ENCODE results near the gene APLF.

The APLF gene

DNA sequence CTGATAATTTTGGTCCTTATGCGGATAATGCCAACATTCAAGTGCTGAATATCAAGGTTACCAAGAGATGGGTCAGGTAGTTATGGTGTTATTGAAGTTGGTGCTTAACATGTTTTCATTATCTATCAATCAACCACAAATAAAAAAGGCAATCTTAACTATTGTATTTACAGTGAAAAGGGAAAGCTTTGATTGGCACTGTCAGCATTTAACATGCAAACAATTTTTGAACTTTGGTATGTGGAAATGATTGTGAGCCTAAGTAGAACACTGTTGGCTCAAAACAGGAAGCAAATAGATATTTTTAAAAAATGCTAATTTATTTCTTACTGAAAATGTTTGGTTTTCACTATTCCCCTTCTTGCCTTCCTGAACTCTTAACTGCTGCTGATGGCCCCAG lies 21.9 kb downstream of the APLF start:
- TF ChIP-seq CTCF (IDR thresholded peaks at IDR 0.05; ENCODE audit: unreplicated experiment in 3 of 3): no peak
- peaks cover 6% of the 10 kb centered on the region for H3K9me3 Mint-ChIP-seq

DNA sequence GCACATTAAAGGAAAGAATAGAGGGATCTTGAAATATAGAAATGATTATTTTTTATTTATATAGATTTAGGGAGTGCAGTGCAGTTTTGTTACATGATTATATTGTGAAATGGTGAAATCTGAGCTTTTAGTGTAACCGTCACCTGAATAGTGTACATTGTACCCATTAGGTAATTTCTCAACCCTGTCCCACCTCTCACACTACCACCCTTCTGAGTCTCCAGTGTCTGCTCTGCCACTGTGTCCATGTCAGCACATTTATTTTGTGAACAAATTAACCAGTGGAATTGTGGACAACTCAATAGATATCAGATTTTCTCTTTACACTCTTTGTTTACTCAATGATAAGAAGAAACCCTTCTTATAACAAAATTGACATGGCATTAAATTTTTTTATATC lies 24.2 kb downstream of the APLF start:
- TF ChIP-seq CTCF (IDR thresholded peaks at IDR 0.05; ENCODE audit: unreplicated experiment in 3 of 3): no peak
- H3K9me3 Mint-ChIP-seq: peaks cover 18% of the 10 kb centered on the region
- H3K4me1 Mint-ChIP-seq: no peaks in the 10 kb centered on the region
- no peak overlapping the region for H3K4me3 Mint-ChIP-seq
- H3K27ac Mint-ChIP-seq: no peak overlapping the region
- H3K27me3 Mint-ChIP-seq (ENCODE audit: low read depth): no peaks in the 10 kb centered on the region
- peaks cover 20% of the 10 kb centered on the region for H3K36me3 Mint-ChIP-seq (ENCODE audit: low read depth)

More for the DNA sequence above, 21.9 kb downstream of the APLF start:
- no peak overlapping the region for H3K27ac Mint-ChIP-seq
- no peaks in the 10 kb centered on the region for H3K27me3 Mint-ChIP-seq (ENCODE audit: low read depth)
- no peak overlapping the region for H3K4me3 Mint-ChIP-seq
- no peaks in the 10 kb centered on the region for H3K4me1 Mint-ChIP-seq
- H3K36me3 Mint-ChIP-seq (ENCODE audit: low read depth): peaks cover 10% of the 10 kb centered on the region

- no peaks in the 10 kb centered on the region for H3K27me3 Mint-ChIP-seq (ENCODE audit: low read depth)
- peaks cover 16% of the 10 kb centered on the region for H3K9me3 Mint-ChIP-seq
- H3K4me3 Mint-ChIP-seq: no peak overlapping the region
- no peaks in the 10 kb centered on the region for H3K4me1 Mint-ChIP-seq
- no peak for TF ChIP-seq CTCF (IDR thresholded peaks at IDR 0.05; ENCODE audit: unreplicated experiment in 3 of 3)
- H3K27ac Mint-ChIP-seq: no peak overlapping the region
- peaks cover 16% of the 10 kb centered on the region for H3K36me3 Mint-ChIP-seq (ENCODE audit: low read depth)
Measured at GRCh38 chr2:68499133-68499532, 31.7 kb downstream of the APLF start.

DNA sequence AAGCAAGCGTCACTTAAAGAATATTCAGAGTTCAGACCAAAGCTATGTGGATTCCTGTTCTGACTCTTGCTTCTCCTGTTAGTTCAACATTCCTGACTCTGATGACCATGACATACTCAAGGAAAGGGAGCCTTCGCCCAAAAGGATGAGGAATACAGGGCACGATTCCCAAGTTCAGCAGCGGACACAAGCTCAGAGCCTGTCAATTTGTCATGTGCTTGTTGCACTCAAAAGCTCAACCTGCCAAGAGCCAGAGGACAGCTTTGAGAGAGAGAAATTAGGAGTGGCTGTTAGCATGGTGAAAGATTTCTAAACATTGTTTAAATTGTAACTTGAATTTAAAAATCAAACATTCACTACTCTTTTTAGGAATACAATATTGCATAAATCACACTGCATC lies 33.3 kb downstream of the APLF start:
- Mint-ChIP-seq H3K27me3 (ENCODE audit: low read depth) (no peaks in the 10 kb centered on the region), H3K27ac (no peak overlapping the region), H3K4me1 (no peaks in the 10 kb centered on the region), H3K36me3 (ENCODE audit: low read depth) (peaks cover 6% of the 10 kb centered on the region), H3K9me3 (peaks cover 8% of the 10 kb centered on the region), H3K4me3 (no peak overlapping the region)
- no peak for TF ChIP-seq CTCF (IDR thresholded peaks at IDR 0.05; ENCODE audit: unreplicated experiment in 3 of 3)

GRCh38 chr2:68501768-68502167 lies 34.4 kb downstream of the APLF start:
- H3K36me3 Mint-ChIP-seq (ENCODE audit: low read depth): peaks cover 6% of the 10 kb centered on the region
- no peaks in the 10 kb centered on the region for H3K27me3 Mint-ChIP-seq (ENCODE audit: low read depth)
- no peaks in the 10 kb centered on the region for H3K4me1 Mint-ChIP-seq
- H3K27ac Mint-ChIP-seq: no peak overlapping the region
- H3K9me3 Mint-ChIP-seq: peaks cover 3% of the 10 kb centered on the region
- no peak for TF ChIP-seq CTCF (IDR thresholded peaks at IDR 0.05; ENCODE audit: unreplicated experiment in 3 of 3)
- no peak overlapping the region for H3K4me3 Mint-ChIP-seq

GRCh38 chr2:68505603-68506159 lies 38.3 kb downstream of the APLF start:
- TF ChIP-seq CTCF (IDR thresholded peaks at IDR 0.05; ENCODE audit: unreplicated experiment in 3 of 3): no peak
- Mint-ChIP-seq H3K9me3 (peaks cover 5% of the 10 kb centered on the region), H3K4me3 (no peak overlapping the region), H3K27ac (no peak overlapping the region), H3K27me3 (ENCODE audit: low read depth) (no peaks in the 10 kb centered on the region), H3K36me3 (ENCODE audit: low read depth) (peaks cover 15% of the 10 kb centered on the region), H3K4me1 (no peaks in the 10 kb centered on the region)

All from nephron (organoid).